ENCODE measurements around the gene DNMT3L.

The DNMT3L gene

DNA sequence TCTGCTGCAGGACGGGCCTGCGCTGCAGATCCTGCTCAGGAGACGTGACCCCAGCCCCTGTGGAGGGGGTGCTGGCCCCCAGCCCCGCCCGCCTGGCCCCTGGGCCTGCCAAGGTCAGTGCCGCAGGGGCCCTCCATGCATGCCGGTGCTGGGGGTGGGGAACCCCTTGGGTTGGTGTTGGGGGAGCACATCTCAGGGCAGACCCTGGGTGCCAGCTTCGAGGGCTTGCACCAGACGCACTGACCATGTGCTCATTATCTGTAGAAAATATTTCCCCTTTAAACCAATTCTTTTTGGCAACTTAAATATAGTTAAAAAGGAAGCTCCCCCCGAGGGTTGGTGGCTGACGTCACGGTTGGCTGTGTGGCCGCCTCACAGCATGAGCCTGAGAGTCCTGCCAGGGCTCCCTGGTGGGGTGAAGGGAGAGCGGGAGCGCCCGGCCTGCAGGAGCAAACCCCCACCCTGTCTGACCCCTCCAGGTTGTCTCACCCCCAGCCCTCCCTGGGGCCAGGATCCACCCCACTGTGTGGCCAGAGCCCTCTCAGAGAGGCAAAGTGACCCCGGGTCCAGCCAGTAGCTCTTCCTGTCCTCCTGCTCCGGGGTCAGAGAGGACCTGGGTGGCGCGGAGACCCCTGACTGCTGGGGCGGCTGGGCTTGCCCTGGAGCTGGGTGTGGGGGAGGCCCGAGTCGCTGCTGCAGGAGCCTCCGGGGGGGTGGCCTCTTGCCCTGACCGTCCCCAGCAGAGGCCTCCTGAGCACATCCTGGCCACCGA is 32.9 kb upstream of the DNMT3L start:
- DNase-seq (ENCODE audit: insufficient read length, low spot score) (no peak), FAIRE-seq (no peak)
- no peak for TF ChIP-seq CTCF (IDR thresholded peaks at IDR 0.05; ENCODE audit: insufficient read depth, missing control alignments)

DNA sequence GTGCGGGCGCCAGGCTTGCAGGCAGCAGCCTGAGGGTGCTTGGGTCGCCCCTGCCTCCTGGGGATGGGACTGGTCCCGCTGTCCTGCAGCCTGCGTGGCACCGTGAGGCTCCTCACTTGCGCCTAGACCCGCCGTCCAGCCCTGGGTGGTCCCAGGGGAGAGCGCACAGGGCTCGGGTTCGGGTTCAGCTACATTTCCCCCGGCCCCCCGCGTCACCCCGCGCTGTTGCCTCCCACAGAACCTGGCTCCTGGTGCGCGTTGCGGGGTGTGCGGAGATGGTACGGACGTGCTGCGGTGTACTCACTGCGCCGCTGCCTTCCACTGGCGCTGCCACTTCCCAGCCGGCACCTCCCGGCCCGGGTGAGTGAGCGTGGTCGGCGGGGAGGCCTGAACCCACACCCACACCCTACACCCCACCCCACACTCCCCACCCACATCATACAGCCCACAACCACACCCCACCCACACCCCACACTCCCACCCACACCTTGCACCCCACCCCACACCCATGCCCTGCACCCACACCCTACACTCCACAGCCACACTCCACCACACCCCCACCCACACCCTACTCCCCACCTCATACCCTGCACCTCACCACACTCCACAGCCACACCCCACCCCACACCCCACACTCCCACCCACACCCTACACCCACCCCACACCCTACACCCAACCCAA is 32.0 kb upstream of the DNMT3L start:
- DNase-seq (ENCODE audit: insufficient read length, low spot score) (no peak), FAIRE-seq (no peak)
- no peak for TF ChIP-seq CTCF (IDR thresholded peaks at IDR 0.05; ENCODE audit: insufficient read depth, missing control alignments)

DNA sequence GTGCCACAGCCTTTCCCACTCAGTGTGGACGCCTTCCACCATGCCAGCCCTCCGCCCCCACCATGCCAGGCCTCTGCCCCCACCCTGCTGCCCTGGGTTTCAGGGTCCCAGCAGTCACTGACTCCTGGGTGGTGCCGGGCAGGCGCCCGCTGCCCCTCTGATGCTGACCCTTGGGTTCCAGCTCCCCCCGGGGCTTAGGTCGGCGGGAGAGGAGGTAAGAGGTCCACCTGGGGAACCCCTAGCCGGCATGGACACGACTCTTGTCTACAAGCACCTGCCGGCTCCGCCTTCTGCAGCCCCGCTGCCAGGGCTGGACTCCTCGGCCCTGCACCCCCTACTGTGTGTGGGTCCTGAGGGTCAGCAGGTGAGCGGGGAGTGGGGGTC is 31.1 kb upstream of the DNMT3L start:
- no peak for DNase-seq (ENCODE audit: insufficient read length, low spot score)
- no peak for FAIRE-seq

DNA sequence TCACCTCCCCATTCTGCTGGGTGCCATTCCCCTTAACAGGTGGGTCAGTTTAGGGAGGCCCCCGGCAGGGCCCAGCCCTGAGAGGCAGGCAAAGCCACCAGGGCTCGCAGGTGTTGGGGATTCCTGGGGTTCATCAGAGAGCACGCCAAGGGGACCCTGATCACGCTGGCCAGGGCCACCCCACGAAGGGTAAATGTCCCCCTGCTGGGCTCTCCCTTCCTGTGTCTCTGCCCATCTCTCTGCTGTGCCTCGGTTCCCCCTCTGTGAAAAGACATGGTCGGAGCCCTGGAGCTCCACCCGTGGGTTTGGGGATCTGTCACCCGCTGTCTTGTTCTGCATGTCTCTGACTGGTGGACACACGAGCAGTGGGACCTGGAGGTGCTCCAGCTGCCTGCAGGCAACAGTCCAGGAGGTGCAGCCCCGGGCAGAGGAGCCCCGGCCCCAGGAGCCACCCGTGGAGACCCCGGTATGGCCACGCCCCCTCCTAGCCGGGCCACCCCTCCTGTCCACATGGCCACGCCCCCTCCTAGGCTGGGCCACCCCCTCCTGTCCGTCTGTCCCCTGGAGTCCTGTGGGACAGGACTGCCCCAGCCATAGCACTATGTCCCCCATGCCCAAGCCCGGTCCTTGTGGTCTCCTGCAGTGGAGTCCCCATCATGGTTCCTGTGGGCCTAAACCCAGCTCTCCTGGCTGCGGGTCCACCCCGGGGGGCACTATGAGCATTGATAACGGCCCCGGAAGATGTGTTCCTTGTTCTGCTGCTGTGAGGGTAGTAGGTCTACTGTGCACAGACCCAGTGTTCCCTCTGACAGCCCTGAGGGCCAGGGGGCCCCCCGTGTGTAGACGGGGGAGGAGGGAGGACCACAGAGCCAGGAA is 30.5 kb upstream of the DNMT3L start:
- FAIRE-seq, result no peak
- no peak for DNase-seq (ENCODE audit: insufficient read length, low spot score)
- TF ChIP-seq CTCF (IDR thresholded peaks at IDR 0.05; ENCODE audit: insufficient read depth, missing control alignments), result no peak

More for the DNA sequence above, 31.1 kb upstream of the DNMT3L start:
- no peak for TF ChIP-seq CTCF (IDR thresholded peaks at IDR 0.05; ENCODE audit: insufficient read depth, missing control alignments)

DNA sequence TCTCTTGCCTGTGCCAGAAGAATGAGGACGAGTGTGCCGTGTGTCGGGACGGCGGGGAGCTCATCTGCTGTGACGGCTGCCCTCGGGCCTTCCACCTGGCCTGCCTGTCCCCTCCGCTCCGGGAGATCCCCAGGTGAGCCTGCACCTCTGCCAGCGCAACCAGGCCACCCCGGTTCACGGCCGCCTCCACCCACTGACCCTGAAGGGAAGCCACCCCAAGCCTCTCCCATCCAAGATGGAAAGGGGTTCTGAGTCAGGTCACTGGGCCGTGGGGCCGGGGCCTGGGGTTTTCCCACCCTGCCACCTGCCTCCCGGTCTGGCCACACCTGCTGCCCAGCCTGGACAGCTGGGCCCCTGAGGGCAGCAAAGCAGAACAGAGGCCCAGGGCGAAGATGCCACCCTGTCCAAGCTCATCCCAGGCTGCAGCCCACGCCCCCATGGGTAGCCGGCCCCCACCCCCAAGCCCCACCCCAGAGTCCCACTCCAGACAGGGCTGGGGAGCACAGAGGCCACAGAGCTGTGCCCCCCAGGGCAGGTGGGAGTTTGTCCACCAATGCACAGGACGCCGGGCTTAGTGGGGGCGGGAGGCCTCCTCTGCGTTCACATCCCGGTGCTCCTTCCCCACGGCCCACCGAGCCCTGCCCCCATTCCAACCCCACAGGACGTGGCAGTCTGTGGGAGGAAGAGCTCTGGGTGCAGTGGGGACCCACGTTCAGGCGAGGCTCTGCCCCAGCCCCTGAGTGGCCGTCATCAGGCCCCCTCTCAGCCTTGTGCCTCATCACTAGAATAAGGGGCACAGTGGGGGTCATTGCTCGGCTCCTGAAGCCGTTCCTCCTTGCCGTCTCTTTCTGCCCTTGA is 29.6 kb upstream of the DNMT3L start:
- DNase-seq (ENCODE audit: insufficient read length, low spot score), result no peak
- FAIRE-seq, result no peak
- no peak for TF ChIP-seq CTCF (IDR thresholded peaks at IDR 0.05; ENCODE audit: insufficient read depth, missing control alignments)

GRCh38 chr21:44290327-44291077 is 28.8 kb upstream of the DNMT3L start:
- TF ChIP-seq CTCF (IDR thresholded peaks at IDR 0.05; ENCODE audit: insufficient read depth, missing control alignments), result no peak
- no peak for FAIRE-seq
- no peak for DNase-seq (ENCODE audit: insufficient read length, low spot score)

All from D721Med (cell line).